Osteocyte (in vitro differentiated cells): ENCODE data around the gene CNRIP1. TPM values are rescaled to one million over a fixed set of nuclear protein-coding genes. Genes with fewer than 3 reads are reported as not detected.
A peak's percentile ranks its signal among the peaks of the same experiment; 100 is the strongest.
"Not testable (repeated sequence)": the region's sequence is repeated elsewhere in the genome, so short reads cannot be mapped to it uniquely, and the experiment has no call there.

Source experiments
- DNase-seq: peaks from one replicate; pipeline ENCODE4 v3.0.0; 2021; ENCODE audit warnings: mixed read lengths; ENCODE audit not compliant: unreplicated experiment; ENCODE audit errors: extremely low spot score
- H3K27ac Mint-ChIP-seq: one replicate; pipeline ENCODE4 v1.8.0; 2021; ENCODE audit warnings: mild to moderate bottlenecking, mixed read lengths; ENCODE audit not compliant: unreplicated experiment
- H3K27me3 Mint-ChIP-seq: one replicate; pipeline ENCODE4 v1.8.0; 2021; ENCODE audit warnings: mixed read lengths; ENCODE audit not compliant: unreplicated experiment
- H3K36me3 Mint-ChIP-seq: one replicate; pipeline ENCODE4 v1.8.0; 2021; ENCODE audit warnings: mixed read lengths; ENCODE audit not compliant: unreplicated experiment
- H3K4me1 Mint-ChIP-seq: one replicate; pipeline ENCODE4 v1.8.0; 2021; ENCODE audit warnings: mixed read lengths; ENCODE audit not compliant: unreplicated experiment
- H3K4me3 Mint-ChIP-seq: one replicate; pipeline ENCODE4 v1.8.0; 2021; ENCODE audit warnings: mild to moderate bottlenecking, moderate library complexity, mixed read lengths; ENCODE audit not compliant: unreplicated experiment
- H3K9me3 Mint-ChIP-seq: one replicate; pipeline ENCODE4 v1.8.0; 2021; ENCODE audit warnings: mixed read lengths; ENCODE audit not compliant: unreplicated experiment
- total RNA-seq: library from RNA; stranded (reverse); gene quantifications from 2 replicates; pipeline ENCODE4 v1.2.1, GENCODE V29; 2021
- TF ChIP-seq, protein P1 (sequence below): fragments of 200-600 bp; sonication (generic); IDR thresholded peaks from 2 replicates; pipeline ENCODE4 v1.5.0; 2021; ENCODE audit warnings: antibody characterized with exemption, mild to moderate bottlenecking, moderate library complexity

CNRIP1 gene
- total RNA-seq, 1 donor from 2014 or later: 33.9 TPM

DNA sequence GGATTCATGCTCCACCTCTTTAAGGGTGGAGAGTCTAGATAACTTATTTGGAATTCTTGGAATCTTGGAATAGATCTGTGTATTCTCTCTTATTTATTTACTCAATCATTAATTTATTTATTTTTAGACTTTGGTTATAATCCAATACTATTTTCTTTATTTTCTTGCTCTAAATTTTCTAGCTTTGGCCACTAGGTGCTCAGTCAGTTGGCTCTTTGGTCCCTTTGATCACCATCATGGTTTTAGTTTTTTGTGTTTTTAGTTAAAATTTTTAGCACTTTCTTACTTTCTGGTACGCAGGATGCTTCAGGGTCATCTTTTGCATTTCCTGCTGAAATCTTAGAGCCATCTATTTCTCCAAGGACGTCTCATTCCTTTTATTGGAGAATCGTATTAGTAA lies 40.1 kb upstream of the CNRIP1 start:
- DNase-seq: no peak
- TF ChIP-seq, protein P1, sequence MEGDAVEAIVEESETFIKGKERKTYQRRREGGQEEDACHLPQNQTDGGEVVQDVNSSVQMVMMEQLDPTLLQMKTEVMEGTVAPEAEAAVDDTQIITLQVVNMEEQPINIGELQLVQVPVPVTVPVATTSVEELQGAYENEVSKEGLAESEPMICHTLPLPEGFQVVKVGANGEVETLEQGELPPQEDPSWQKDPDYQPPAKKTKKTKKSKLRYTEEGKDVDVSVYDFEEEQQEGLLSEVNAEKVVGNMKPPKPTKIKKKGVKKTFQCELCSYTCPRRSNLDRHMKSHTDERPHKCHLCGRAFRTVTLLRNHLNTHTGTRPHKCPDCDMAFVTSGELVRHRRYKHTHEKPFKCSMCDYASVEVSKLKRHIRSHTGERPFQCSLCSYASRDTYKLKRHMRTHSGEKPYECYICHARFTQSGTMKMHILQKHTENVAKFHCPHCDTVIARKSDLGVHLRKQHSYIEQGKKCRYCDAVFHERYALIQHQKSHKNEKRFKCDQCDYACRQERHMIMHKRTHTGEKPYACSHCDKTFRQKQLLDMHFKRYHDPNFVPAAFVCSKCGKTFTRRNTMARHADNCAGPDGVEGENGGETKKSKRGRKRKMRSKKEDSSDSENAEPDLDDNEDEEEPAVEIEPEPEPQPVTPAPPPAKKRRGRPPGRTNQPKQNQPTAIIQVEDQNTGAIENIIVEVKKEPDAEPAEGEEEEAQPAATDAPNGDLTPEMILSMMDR: no peak
- Mint-ChIP-seq H3K27me3 (no peaks in the 10 kb centered on the region), H3K27ac (no peak overlapping the region), H3K9me3 (peaks cover 4% of the 10 kb centered on the region), H3K36me3 (no peaks in the 10 kb centered on the region), H3K4me3 (no peak overlapping the region), H3K4me1 (peaks cover 2% of the 10 kb centered on the region)

DNA sequence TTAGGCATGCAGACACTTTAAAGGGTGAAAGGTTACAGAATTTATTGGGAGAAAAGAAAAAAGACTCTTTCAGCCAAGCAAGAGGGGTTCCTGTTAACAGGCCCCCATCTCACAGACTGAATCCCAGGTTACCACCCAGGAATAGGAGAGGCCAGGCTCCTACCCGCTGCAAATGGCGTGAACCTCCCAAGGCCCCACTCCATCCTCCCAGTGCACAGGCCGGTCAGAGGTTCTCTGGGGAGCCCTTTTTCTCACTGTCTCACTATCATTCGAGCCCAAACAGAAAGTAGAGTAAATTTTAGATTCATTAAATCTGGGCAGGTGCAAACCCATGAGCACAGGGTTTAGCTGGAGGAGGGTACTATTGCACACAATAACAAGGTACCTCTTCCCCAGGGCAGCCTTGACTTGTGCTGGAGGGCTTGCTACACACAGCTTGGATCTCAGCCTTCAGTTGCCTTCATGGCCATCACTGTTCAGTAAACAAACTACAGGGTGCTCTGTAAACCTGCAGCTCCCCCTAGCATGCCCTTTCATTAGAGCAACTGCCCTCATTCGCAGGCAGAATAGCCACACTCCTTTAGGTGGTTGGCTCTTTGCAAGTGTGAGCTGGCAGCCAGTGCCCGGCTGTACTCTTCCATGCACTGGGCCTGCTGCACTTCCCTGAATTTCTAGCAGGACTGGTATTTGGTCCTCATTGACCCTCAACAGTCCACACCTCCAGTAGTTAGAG lies 38.0 kb upstream of the CNRIP1 start:
- TF ChIP-seq, protein P1: peak; percentile 42

DNA sequence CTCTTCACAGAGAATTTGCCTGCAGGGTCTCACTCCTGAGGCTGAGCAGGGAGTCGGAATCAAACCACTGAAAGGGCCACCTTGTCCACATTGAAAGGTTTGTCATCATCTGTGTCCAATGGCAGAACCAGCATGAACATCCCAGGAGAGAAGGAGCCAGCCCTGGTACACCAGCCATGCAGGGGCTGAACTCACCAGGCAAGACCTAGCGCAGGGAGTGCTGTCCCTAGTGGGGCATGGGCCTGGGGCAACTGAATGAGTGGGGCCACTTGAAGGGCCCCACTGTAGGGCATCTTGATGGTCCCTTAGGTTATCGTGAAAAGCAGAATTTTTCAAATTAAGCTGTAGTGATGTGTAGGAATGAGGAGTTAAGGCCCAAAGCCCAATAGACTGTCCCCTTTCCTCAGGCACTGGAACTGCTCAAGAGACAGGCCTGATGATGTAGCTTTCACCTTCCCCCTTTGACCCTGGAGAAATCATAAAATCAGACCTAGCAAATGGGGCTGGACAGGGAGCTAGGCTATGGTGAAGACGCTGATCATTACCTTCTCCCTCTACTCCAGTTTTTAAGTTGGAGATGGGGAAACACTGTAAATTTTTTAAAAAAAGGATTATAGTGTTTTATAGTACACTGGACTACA lies 37.0 kb upstream of the CNRIP1 start:
- TF ChIP-seq, protein P1: no peak
- H3K27me3 Mint-ChIP-seq: no peaks in the 10 kb centered on the region
- no peak overlapping the region for H3K27ac Mint-ChIP-seq
- H3K36me3 Mint-ChIP-seq: no peaks in the 10 kb centered on the region
- no peak overlapping the region for H3K4me3 Mint-ChIP-seq
- H3K9me3 Mint-ChIP-seq: peaks cover under 1% of the 10 kb centered on the region
- DNase-seq: no peak
- H3K4me1 Mint-ChIP-seq: no peaks in the 10 kb centered on the region

More for the DNA sequence above, 38.0 kb upstream of the CNRIP1 start:
- Mint-ChIP-seq H3K27ac (no peak overlapping the region), H3K9me3 (peaks cover 4% of the 10 kb centered on the region), H3K36me3 (no peaks in the 10 kb centered on the region), H3K4me1 (peaks cover 2% of the 10 kb centered on the region), H3K4me3 (no peak overlapping the region), H3K27me3 (no peaks in the 10 kb centered on the region)
- no peak for DNase-seq

DNA sequence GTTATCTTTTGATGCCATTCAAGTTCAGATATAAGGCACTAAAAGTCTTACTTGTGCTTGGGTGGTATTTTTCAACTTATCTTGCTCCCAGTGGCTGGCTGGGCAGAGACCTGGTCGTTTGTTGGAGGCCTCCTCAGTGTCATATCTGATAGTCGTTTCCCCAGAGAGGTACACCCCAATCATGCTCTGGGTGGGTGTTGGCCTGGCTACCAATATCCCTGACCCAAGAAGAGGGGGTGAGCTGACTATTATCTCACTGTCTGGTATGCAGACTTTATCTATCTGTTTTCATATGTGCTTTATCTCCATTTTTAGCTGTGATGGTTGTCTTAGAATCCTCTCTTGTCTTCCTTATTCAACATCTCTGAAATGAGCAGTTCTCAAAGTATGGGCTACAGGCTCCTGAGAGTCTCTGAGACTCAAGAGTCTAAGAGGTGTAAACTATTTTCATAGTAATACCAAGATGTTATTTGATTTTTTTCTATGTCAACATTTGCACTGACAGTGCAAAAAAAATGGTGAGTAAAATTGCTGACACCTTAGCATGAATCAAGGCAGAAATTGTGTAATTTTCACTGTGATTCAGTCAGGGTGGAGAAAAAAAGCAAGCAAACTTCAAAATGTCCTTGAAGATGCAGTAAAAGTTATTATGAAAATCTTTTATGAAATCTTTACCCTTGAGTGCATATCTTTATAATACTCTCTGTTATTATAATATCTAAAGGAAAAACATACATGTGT lies 33.1 kb upstream of the CNRIP1 start:
- no peaks in the 10 kb centered on the region for H3K36me3 Mint-ChIP-seq
- no peaks in the 10 kb centered on the region for H3K9me3 Mint-ChIP-seq
- H3K4me1 Mint-ChIP-seq: no peaks in the 10 kb centered on the region
- TF ChIP-seq, protein P1: no peak
- peaks cover 14% of the 10 kb centered on the region for H3K27me3 Mint-ChIP-seq
- no peak overlapping the region for H3K4me3 Mint-ChIP-seq
- DNase-seq: no peak
- no peak overlapping the region for H3K27ac Mint-ChIP-seq

DNA sequence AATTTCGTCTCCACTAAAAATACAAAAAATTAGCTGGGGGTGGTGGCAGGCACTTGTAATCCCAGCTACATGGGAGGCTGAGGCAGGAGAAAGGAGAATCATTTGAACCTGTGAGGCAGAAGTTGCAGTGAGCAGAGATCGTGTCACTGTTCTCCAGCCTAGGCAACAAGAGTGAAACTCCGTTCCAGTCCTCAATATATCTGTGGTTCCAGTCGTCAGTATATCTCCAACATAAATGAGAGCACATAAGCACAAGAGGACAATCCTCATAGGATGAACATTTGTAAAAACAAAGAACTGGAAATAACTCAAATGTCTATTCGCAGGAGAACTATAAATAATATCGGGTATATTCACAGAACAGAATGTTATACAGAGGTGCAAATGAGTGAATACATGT lies 32.2 kb upstream of the CNRIP1 start:
- DNase-seq: no peak
- TF ChIP-seq, protein P1: no peak
- Mint-ChIP-seq H3K27me3 (peaks cover 21% of the 10 kb centered on the region), H3K4me3 (no peak overlapping the region), H3K27ac (no peak overlapping the region), H3K4me1 (no peaks in the 10 kb centered on the region), H3K9me3 (no peaks in the 10 kb centered on the region), H3K36me3 (no peaks in the 10 kb centered on the region)

DNA sequence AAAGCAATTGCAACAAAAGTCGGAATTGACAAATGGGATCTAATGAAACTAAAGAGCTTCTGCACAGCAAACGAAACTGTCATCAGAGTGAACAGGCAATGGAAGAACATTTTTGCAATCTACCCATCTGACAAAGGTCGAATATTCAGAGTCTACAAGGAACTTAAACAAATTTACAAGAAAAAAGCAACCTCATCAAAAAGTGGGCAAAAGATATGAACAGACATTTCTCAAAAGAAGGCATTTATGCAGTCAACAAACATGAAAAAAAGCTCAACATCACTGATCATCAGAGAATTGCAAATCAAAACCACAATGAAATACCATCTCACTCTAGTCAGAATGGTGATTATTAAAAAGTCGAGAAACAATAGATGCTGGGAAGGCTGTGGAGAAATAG lies 29.3 kb upstream of the CNRIP1 start:
- not testable (repeated sequence) for H3K4me3 Mint-ChIP-seq, H3K27ac Mint-ChIP-seq, H3K9me3 Mint-ChIP-seq, H3K36me3 Mint-ChIP-seq, DNase-seq, H3K4me1 Mint-ChIP-seq
- H3K27me3 Mint-ChIP-seq: peaks cover 25% of the 10 kb centered on the region
